A172 (cell line): ENCODE data around the gene MGST2. TPM values are rescaled to one million over a fixed set of nuclear protein-coding genes. Genes with fewer than 3 reads are reported as not detected.
"Not testable (repeated sequence)": the region's sequence is repeated elsewhere in the genome, so short reads cannot be mapped to it uniquely, and the experiment has no call there.

ENCODE experiments used
- DNase-seq: peaks from one replicate; pipeline ENCODE4 v3.0.0-alpha.2; 2015; ENCODE audit warnings: low spot score
- total RNA-seq: library from RNA; depleted of rRNA; stranded (reverse); fragments of >200 nt; shearing (Covaris generic); gene quantifications from 2 replicates; pipeline ENCODE4 v1.2.3, GENCODE V29; 2014; rRNA removed

MGST2 gene
- 21.2 and 23.5 TPM in 2 replicates for total RNA-seq

DNA sequence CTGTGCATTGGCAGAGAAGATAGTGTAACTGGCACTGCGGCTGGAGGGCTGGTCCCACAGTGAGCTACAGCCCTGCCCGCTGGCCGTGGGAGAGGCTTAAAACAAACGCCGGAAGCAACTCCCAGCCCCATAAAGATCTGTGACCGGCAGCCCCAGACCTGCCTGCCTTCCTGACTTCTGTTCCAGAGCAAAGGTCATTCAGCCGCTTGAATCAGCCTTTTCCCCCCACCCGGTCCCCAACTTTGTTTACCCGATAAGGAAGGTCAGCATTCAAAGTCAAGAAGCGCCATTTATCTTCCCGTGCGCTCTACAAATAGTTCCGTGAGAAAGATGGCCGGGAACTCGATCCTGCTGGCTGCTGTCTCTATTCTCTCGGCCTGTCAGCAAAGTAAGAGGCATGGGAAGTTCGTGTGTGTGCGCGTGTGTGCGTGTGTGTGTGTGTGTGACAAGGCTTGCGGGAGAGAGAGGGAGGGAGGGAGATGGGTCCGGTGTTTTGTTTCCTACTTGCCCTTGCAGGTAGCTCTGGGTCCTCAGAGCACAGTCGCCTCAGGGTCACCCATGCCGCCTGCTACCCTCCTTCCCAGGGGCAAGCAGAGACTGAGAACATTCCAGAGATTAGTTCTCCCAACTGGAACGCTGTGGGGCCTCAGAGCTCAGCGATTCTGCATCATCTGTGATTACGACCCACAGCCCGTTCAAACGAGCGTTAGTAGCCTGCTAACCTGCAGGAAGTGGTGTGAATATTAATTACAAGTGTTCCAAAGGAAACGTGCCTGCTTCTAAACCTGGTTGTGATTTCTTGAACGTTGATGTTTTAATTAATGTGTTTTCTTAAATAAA lies at the start of gene MGST2:
MGST2 (plus strand) TSS at position 130 of the 840 bp plus-strand sequence; CDS start at position 331, 201 bp downstream.
- peak; percentile 51 for DNase-seq

DNA sequence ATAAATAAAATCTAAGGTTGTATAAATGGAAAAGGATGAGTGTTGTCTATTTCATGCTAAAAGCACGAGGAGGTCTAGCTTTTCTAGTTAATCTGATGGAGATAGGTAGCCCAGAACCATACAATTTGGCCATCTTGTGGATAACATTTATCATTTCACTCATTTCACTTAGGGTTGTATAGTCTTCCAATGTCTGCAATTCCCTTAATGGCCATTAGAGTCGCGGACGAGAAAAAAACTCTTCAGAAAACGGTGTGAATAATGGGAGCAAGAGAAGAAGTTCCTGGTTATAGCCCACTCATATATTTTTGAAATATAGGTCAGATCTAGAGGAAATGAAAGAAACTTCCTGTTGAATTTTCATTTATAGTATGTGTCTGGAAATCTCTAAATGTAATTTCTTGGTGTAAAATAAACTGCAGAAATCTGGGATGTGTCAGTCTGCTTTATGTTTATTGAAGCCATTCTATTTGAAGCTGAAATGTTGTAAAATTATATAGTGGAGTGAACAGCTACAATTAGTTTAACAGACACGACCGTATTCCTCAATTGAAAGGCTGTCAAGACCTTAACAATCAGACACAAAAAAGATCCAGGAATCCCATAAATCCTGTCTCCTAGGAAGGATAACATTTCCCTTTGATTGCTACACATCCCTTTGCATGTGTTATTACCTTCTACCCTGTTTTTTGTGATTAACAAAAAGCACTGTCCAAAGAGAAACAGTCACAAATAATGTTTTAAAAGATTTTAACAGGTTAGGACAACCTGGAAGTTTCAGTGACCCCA lies 47.7 kb upstream of the MGST2 start:
- DNase-seq = no peak

DNA sequence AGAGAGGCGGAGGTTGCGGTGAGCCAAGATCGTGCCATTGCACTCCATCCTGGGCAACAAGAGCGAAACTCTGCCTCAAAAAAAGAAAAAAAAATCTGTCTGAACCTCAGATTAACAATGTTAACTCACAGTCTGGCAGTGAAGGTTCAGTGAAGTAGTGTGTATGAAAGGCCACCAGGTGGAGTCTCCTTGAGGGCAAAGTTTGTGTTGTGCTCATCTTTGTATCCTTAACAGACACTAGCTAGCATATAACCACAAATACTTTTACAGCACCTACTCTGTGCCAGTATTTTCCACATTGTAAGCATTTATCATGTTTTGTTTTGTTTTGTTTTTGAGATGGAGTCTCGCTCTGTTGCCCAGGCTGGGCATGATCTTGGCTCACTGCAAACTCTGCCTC lies 46.0 kb upstream of the MGST2 start:
- no peak for DNase-seq

DNA sequence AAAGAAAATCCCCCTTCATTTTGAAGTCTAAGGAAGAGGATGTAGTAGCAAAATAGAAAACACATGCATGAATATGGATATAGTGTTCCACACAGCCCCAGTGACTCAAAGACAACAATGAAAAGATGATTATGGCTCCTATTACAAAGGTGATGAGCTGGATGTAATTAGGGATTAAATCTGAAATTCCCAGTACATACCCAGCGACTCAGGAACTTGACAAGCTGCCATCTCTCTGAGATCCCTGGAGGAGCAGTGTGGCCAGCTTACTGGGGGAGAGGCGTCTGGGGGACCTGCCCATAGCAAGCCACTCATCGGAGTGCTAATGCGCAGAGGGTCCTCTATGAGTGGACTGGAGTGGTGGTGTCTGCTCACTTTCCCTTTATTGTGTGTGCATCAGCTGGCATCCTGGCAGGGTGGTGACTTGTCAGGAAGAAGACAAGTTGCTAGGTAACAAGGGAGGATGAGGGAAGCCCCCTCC lies 42.7 kb upstream of the MGST2 start:
- DNase-seq = no peak

DNA sequence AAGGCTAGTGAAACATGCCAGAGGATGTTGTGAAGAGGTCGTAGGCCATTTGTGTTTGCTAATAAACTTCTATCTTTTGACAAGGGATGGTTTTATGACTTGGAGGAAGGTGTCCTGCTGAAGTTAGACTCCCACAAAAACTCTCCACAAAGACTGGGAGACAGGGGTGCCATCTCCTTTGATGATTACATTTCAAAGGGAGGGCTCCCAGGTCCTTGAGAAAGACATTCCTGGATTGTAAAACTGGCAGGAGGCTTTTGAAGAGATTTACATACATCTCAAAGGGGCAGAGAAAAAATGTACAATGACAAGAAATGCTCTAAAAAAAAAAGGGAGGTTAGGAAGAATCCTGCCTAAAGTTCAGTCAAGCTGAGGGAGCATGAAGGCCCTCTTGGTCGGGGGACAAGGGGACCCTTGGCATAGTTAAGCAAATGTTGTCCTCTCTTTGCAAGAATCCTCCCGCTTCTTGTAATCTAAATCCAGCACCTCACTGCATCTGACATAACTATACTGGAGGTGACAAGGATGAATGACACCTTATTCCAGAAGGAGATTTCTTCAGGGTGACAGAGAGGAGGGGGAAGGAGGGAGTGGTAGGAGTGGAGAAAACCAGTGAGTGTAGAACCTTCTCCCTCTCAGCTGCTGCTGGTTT lies 41.1 kb upstream of the MGST2 start:
- no peak for DNase-seq

DNA sequence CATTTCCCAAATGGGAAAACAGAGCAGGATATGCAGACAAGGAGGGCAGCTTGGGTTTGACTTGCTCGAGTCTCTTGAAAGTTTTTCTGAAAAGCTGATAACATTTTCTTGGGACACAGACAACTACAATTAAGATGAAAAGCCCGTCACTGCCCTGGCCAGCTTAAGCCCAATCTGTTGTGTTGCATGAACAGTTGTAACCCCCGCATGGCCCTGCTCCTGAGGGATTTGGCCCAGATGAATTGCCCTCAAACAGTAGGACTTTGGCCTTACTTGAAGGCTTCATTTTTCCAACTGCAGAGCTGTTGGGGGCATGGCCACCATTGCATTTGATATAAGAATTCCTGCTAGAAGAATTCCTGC lies 40.5 kb upstream of the MGST2 start:
- DNase-seq = no peak

DNA sequence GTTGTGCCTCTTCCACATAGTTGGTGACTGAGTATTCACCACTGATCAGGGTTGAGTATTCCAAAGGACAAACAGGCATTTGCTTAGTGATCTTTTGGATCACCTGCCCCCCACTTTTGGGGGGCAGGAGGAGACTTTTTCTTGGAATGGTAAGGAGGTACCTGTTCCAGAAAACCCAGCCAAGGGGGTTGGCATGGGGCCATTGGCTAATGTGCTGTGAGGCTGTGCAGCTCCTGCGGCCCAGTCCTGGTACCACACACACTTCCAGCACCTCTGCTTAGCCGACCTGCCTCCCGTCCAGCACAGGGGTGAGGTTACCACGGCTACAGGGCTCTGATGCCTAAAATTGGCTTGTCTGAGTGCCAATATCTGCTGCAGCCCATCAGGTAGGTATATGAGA lies 40.1 kb upstream of the MGST2 start:
- DNase-seq = no peak

DNA sequence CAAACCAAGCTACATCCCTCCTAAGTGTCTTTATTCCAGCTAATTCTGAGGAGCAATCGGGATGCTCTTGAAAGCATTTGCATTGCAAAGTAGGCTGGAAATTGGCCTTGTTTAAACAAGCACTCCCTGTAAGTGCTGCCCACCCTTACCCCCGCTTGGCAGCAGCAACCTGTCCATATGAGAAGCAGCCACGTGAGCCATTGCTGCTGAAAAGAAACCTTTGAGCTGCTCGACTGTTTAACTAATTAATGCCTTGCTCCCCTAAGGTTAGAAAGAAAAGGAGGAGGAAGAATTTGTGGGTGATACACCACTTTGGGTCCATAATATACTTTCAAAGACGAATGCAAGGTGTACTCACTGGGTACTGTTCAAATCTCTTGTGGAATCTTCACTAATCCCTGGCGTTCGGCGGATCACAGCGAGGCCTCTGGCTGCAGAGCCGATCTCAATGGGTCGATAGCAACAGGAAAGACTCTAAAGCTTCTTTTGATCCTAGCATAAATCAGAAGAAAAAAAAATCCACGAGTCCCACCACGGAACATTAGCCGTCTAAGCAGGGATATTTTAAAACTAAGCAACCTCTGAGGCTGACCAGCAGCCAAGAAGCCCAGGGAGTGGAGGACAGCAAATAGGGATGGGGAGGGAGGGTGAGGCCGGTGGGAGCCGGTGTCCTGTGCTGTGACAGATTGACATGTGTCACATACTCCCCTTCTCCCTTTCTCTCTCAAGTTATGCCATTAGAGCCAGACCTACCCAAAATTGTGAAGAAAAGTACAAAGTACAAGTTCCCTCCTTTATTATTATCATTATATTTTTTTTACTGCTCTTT lies 37.2 kb upstream of the MGST2 start:
- DNase-seq = no peak

DNA sequence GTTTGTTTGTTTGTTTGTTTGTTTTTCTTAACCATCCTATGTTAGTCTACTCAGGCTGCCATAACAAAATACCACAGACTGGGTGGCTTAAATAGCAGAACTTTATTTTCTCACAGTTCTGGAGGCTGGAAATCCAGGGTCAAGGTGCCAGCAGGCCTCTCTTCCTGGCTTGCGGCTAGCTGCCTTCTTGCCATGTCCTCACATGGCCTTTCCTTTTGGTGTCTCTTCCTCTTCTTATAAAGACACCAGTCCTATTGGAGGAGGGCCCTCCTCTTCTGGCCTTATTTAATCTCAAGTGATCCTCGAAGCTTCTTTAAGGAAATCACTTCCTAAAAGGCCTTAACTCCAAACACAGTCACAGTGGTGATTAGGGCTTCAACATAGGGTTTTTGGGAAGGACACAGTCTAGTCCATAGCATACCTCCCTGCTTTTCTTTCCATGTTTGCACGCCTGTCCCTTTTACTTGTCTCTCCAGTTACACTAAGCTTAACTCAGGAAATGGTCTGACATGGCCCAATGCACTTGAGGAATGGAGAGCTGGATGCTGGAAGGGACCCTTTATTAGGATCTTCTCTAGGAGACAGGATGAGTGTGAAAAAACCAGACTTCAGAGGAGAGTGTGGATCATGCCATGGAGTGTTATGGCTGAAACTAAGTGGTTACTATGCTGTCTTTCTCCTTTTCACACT lies 36.0 kb upstream of the MGST2 start:
- no peak for DNase-seq

DNA sequence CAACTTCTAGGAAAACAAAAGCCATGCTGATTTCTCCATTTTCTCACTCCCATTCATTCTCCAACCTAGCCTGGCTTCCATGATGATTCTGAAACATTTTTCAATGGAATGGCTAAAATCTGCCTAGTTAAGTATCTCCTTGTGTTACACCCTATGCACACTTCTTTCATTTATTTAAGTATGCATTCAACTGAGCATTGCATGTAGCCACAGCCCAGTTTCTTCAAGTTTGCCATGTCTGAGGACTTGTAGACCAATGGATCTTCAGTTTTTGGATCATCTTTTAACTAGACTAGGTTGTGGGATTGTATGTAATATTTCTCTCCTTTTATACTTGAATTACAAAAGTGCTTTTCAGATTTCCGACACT lies 35.5 kb upstream of the MGST2 start:
- DNase-seq = no peak

DNA sequence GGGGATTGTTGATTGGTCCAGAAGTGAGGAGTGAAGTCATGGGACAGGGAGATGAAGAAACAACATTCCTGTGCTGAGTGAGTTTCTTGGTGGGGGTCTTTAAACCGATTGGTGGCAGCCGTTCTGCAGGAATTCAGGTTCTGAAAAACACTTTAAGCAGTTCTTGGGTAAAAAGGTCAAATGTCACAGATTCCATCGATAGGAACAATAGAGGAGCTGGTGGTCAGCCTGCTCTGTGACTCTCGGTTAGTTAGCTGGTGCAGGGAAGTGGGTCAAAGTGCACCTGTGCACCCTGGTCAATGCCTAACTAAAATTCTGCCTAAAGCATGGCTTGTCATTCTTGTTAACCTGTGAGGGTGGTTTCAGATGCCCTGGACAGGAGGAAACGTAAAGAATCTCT lies 34.6 kb upstream of the MGST2 start:
- no peak for DNase-seq

DNA sequence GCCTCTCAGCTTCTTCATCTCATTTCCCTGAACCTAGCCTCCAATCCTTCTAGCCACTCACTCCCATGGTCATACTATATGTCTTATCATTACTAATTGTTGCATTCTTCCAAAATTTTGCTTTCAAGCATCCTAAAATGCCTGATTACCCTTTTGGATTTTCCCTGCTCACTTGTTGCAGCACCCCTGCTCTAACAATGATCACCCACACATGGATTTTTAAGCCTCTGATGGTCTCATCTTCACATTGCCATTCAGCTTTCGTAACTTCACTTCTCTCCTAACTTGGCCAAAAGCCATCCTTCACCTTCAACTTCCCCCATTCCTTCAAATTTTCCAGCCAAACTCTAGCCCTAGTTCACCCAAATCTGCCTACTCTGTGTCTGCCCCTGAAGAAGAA lies 33.8 kb upstream of the MGST2 start:
- DNase-seq = no peak

DNA sequence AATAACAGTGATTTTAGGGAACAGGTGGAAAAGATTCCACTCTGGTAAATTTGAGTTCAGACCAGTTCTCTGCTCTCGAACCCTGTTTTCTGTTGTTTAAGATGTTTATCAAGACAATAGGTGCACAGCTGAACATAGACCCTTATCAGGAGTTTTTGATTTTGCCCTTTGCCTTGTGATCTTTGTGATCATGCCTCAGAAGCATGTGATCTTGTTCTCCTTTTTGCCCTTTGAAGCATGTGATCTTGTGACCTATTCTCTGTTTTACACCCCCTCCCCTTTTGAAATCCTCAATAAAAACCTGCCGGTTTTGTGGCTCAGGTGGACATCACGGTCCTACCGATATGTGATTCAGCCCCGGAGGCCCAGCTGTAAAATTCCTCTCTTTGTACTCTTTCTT lies 32.9 kb upstream of the MGST2 start:
- DNase-seq = not testable (repeated sequence)

DNA sequence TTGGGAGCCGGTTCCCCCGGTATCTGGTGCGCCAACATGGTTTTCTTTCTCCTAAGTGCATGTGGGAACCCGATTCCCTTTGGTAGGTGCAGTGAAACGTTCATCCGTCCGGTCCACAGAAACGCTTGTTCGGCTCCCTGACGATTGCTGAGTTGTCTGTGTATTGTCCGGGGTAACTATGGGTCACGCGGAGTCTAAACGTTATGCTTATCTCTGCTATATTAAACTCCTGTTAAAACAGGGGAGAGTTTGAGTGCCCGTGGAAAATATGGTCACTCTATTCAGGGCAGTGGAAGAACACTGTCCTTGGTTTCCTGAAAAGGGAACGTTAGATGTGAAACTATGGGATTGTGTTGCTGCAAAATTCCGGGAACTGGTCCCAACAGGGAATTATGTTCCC lies 32.4 kb upstream of the MGST2 start:
- no peak for DNase-seq

DNA sequence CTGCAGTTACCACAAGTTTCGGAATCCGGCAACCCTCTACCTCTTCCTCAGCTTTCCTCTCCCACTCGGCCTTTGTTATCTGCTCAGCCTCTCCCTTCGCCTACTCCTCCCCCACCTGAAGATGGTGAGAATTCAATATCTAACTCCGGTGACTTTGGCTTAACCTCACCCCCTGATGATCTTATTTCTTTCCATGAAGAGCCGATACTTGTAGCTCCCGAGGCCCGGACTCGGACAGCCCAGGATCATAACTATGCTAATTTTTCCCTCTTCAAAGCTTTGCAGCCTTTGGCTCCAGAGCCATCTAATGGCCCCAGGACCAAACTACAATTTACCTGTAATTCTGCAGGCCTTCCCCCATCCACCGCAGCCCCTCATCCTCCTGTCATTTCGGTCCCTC lies 32.0 kb upstream of the MGST2 start:
- DNase-seq = no peak

DNA sequence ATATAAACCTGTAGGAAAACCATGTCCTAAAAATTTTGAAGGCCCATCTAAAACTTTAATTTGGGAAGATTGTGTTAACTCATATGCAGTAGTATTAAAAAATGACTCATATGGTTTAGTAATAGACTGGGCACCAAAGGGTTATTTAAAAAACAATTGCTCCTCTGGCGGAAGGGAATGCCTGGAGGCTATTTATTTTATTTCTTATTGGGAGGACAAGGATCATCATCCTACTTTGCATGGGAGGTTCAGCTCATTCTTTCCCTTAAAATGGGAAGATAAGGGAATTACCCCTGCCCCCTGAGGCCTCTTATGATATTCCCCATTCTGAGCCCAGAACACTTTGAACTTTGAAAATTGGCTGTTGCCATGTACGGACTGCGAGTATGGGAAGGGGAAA lies 29.7 kb upstream of the MGST2 start:
- no peak for DNase-seq

DNA sequence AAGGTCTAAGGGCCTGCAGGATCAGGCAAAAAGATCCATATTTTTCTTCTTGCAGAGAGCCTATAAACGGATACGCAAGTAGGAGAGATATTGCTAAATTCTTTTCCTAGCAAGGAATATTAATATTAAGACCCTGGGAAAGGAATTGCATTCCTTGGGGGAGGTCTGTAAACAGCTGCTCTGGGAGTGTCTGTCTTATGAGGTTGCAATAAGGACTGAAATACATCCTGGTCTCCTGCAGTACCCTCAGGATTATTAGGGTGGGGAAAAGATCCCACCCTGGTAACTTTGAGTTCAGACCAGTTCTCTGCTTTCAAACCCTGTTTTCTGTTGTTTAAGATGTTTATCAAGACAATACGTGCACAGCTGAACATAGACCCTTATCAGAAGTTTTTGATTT lies 27.3 kb upstream of the MGST2 start:
- DNase-seq = not testable (repeated sequence)

DNA sequence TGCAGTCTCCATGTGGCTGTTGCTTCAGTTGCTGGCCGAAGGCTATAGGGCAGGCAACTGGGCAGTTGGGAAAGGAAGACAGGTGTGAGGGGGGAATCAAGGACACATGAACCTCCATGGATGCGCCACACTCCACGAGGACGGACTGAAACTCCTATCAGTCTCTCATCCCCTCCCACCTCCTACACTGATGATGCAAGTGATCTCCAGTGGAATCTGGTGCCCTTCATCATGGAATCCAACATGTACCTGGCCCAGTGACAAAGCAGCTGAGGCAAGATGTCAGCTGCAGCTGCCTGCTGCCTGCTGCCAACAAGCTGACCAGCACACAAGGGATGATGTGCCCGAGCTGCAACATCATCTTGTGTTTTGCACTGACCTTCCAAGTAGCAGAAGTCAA lies 26.0 kb upstream of the MGST2 start:
- DNase-seq = no peak

DNA sequence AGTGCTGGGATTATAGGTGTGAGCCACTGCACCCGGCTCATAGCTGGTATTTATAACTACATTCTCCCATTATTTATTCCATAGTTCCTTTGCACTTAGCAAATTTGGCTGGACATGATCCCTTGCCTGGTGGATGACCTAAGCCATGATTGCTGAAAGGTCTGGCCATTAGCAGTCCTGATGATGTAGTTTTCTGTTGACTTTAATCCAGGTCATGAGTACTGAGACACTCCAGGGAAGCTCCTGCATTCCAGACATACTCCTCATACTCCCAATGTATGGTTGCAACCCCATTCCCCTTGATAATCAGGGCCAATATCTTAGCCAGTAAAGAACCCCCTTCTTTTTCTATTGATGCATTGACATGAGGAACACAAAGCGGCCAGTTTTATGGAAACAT lies 24.4 kb upstream of the MGST2 start:
- peak; percentile 65 for DNase-seq

DNA sequence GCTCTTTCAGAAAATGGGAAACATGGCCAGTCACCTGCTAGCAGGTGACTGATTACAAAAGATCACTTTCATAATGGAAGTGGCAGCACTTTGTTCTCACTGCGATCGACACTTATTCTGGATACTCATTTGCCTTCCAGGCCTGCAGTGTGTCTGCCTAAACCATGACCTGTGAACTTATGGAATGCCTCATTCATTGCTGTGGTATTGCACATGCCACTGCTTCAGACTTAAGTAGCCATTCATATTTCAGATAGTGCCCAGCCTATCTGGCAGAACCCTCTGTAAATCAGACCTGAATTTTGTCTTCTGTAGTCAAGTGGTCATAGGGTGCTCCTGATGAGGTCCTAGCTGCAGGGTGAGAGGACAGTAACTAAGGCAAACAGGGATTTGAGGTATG lies 23.3 kb upstream of the MGST2 start:
- no peak for DNase-seq
